HepG2 (cell line): ENCODE data around the gene PBOV1.

Experiments
- ETV6 ChIP-seq: sonication (generic); formaldehyde crosslinking; conservative IDR thresholded peaks from 2 replicates; pipeline ENCODE4 v1.4.0; 2020; ENCODE audit warnings: missing genetic modification reagents
- HOXA9 ChIP-seq: sonication (generic); formaldehyde crosslinking; IDR thresholded peaks from 2 replicates; pipeline ENCODE4 v1.8.1; 2022; ENCODE audit warnings: missing genetic modification reagents, mild to moderate bottlenecking, moderate library complexity, borderline replicate concordance
- TCF12 ChIP-seq, 2 experiments: fragments of 450-650 bp in 1 of 2; sonication (generic) in 1 of 2; formaldehyde crosslinking in 1 of 2; IDR thresholded peaks; 2 replicates each; pipeline versions ENCODE4 v1.6.1 to v1.8.0; 2017 to 2022; ENCODE audit warnings: antibody characterized with exemption in 1 of 2, mild to moderate bottlenecking in 1 of 2, missing genetic modification reagents in 1 of 2, moderate library complexity in 1 of 2
- ZNF878 ChIP-seq: sonication (generic); formaldehyde crosslinking; IDR thresholded peaks from 2 replicates; pipeline ENCODE4 v1.8.1; 2023; ENCODE audit warnings: mild to moderate bottlenecking, missing genetic modification reagents, moderate library complexity

- TF ChIP-seq ETV6 (CRISPR knock-in tag): no peak
- TF ChIP-seq HOXA9: no peak
- TF ChIP-seq TCF12 (IDR thresholded peaks at IDR 0.05): no peak
- TF ChIP-seq TCF12 (CRISPR knock-in tag; IDR thresholded peaks at IDR 0.05): no peak
- TF ChIP-seq ZNF878 (CRISPR knock-in tag): no peak
Measured at GRCh38 chr6:138239774-138240173, 21.5 kb upstream of the PBOV1 start.
